GM10847 (cell line): ENCODE measurements around the gene ABT1.

Experiments
- POLR2A ChIP-seq: IDR thresholded peaks from 2 replicates; pipeline ENCODE4 v1.6.1; 2011; ENCODE audit not compliant: insufficient read length; ENCODE audit errors: extremely low read depth

ABT1 gene

DNA sequence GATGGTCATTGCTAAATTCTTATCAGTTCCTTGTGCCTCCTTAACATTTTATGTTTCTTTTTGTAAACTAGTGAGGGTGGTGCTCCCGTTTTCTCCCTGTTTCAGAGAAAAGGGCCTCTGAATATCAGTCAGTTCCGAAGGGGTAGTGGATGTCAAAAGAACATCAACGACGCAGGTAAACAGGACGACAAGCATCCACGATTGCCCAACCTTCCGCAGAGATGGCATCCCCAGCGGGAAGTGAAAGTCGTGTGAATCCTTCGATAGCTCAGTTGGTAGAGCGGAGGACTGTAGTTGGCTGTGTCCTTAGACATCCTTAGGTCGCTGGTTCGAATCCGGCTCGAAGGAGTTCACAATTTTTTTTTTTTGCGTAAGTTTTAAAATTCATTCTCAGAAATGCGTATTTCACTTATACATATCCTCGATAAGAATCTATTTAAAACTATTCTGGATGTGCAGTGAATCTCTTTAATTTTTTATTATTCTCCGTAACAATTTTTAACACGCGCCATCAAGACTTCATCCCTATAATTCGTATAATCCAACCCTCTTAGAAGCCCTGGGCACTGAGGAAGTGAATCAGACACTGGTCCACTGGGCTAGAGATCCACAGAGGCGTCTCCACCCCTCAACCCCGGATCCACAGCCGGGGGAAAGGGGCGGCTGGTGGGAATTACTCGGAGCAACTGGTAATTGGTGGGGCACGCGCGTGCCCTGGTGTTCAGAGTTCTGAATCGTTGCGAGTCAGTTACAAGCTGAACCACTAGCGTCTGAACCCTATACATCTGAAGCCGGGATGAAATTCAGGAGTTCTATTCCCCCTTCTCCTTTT lies 27.9 kb upstream of the ABT1 start:
- no peak for TF ChIP-seq POLR2A

- TF ChIP-seq POLR2A = no peak
Observed at GRCh38 chr6:26569433-26569764, 27.4 kb upstream of the ABT1 start.

- TF ChIP-seq POLR2A = no peak
Observed at GRCh38 chr6:26570027-26570809, 26.5 kb upstream of the ABT1 start.

DNA sequence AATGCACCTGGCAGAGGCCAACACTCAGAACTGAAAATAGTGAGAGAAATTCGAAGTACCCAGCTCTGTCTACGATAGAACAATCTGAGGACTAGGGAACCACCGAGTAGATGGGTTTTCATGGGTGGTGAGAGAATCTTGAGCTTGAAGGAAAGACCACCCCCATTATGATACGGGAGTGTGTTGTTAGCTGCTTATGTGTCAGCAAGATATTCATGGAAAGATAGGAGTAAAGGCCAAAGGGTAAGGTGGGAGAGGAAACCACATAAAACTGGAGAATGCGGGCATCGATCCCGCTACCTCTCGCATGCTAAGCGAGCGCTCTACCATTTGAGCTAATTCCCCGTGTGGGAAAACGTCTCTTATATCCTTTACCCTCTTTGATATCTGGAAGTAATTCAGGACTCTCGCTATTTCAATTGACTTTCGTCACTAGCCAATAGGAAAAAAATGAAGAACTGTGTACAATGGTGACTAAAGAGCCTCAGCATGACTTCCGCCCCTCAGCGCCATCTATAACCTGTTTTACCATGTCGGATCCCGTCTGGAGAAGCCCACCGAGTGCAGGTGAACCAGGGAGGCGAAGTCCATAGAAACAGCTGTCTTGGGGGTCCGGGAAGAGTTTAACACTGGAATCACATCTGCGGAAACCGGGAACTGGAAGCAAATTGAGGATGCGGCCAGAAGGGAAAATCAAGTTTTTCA lies 25.0 kb upstream of the ABT1 start:
- TF ChIP-seq POLR2A = no peak

DNA sequence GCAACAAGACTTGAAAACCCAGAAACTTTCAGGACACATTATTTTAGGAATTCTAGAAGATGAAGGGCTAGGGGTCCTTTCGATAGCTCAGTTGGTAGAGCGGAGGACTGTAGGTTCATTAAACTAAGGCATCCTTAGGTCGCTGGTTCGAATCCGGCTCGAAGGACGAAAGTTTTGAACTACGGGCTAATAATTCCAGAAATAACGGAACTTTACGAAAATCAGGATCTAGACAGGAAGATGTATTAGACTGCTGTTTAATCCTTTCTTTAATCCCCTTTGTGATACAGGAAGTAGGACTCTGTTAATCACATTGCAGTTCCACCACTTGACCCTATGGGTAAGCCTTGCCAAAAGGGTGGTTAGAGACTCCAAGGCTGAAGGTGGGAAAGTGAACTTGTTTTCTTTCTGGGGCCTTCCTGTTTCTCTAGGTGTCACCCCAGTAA lies 21.2 kb upstream of the ABT1 start:
- TF ChIP-seq POLR2A = no peak

DNA sequence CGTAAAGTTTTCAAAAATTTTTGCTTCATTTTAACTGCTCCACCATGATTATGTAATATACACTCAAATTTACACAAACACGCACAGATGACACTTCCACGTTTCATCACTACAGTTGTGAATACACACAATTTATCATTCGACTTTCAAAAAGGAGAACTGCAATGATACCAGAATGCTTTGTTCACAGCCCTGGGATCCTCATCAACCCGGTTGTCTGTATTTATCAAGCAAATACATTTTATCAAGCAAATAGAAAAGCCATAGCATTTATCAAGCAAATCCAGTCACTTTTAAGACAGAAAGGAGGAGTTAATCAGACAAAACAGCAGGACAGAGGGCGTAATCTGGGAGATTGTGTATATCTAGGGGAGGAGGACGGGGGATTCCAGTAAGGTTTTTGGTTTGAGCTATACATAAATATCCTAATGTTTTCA lies 20.3 kb upstream of the ABT1 start:
- no peak for TF ChIP-seq POLR2A

DNA sequence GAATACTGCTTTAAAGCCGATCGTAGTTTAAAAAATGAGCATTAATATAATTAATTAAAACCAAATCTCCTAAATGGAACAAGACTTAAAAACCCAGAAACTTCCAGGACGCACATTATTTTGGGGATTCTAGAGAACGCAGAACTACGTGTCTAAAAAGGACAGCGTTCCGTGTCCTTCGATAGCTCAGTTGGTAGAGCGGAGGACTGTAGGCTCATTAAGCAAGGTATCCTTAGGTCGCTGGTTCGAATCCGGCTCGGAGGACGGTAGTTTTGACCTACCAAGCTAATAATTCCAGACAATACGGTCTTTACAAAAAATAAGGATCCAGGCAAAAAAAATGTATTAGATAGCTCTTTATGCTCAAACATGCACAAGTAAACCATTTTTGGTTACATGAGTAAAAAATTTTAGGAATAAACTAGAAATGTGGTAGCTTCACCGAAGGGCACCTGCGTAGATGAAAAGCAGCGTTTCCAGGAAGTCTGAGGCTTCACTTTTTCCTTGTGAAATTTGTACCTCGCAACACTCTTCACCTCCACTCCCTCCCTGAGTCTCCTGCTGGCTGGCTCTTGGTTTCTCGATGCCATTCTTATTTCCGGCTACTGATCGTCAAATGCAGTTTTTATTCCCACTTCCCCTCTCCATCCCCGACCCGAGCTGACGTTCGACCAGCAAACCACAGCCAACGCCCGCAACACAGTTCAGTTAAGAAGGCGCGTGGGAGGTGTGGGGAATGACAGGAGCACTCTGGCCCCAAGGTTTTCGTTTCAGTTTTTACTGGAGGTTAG lies 19.6 kb upstream of the ABT1 start:
- TF ChIP-seq POLR2A = no peak

GRCh38 chr6:26577720-26578072 lies 19.1 kb upstream of the ABT1 start:
- TF ChIP-seq POLR2A = no peak

DNA sequence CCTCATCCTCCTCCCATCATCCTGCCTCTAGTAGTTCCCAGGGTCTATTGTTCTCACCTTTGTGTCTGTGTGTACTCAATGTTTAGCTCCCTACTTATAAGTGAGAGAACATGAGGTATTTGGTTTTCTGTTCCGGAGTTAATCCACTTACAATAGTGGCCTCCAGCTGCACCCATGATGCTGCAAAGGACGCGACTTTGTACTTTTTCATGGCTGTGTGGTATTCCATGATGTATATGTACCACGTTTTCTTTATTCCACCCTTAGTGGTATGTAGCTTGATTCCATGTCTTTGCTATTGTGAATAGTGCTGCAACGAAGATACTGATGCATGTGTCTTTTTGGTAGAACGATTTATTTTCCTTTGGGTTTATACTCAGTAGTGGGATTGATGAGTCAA lies 18.5 kb upstream of the ABT1 start:
- no peak for TF ChIP-seq POLR2A

- no peak for TF ChIP-seq POLR2A
Observed at GRCh38 chr6:26578741-26579140, 18.0 kb upstream of the ABT1 start.

DNA sequence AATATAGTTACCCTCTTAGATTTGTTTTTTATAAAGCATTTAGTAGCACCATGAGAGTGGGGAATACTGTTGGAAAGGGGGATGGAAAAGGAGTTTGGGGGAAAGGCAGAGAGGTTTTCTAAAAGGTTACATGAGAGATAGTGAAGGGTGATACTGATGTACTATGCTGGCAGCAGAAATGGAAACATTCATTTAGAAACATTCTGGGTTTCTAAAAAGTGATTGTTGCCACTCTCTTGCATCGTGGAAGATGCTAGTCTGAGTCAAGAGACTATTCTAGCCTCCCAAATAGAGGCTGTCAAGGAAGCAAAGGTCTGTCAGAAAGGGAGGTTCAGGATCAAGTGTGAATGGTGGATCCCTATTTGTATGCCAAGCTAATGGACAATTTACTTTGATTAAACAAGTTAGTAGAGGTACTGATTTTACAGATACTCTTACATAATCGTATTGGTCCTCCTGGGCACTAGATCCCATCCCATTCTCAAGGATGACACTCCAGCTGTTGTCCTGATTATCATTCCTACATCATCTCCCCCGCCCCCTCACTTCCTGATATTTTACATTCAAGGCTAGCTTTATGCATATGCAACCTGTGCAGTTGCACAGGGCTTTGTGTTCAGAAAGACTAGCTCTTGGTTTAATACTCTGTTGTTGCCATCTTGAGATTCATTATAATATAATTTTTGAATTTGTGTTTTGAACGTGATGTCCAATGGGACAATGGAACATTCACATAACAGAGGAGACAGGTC lies 15.4 kb upstream of the ABT1 start:
- TF ChIP-seq POLR2A = no peak

- no peak for TF ChIP-seq POLR2A
Observed at GRCh38 chr6:26588965-26589364, 7.8 kb upstream of the ABT1 start.

GRCh38 chr6:26592649-26593048 lies 4.1 kb upstream of the ABT1 start:
- TF ChIP-seq POLR2A = no peak

- no peak for TF ChIP-seq POLR2A
Observed at GRCh38 chr6:26593278-26594130, 3.2 kb upstream of the ABT1 start.

DNA sequence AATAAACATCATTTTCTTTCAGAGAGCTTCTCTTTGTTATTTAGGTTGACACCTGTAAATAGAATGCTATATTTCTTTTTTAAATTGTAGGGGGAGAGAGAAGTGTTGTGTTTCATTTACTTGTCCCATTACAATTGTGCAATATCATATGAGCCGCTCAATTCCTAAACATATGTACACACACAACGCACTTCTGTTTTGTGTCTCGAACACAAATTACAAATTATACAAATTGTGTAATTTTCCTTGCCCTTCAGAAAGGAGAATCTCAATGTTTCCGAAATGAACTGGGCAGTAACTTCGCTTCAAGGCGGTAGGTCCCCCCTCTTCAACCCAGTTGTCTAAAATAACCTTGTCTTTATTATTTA lies 2.6 kb upstream of the ABT1 start:
- TF ChIP-seq POLR2A = no peak
